IPS-18c (cell line): Measurements from ENCODE around the gene MARCHF10.
A peak's percentile ranks its signal among the peaks of the same experiment; 100 is the strongest.

ENCODE experiments used
- H3K4me3 ChIP-seq: 2 replicates; pipeline ENCODE4 v1.7.0; 2013; ENCODE audit warnings: low read depth, mild to moderate bottlenecking, low read length, moderate library complexity; ENCODE audit not compliant: insufficient read depth
- H3K9me3 ChIP-seq: one replicate; pipeline ENCODE4 v1.6.1; 2013; ENCODE audit warnings: mild to moderate bottlenecking, low read length, moderate library complexity; ENCODE audit not compliant: control insufficient read depth, insufficient read depth

MARCHF10 gene

GRCh38 chr17:62715882-62716390, 92.2 kb downstream of the MARCHF10 start:
- Histone ChIP-seq H3K9me3 (no peaks in the 10 kb centered on the region), H3K4me3 (no peak overlapping the region)

- no peaks in the 10 kb centered on the region for H3K9me3 ChIP-seq
- H3K4me3 ChIP-seq = no peak overlapping the region
Observed at GRCh38 chr17:62714016-62714777, 93.9 kb downstream of the MARCHF10 start.

- H3K9me3 ChIP-seq = peaks cover 4% of the 10 kb centered on the region
- no peak overlapping the region for H3K4me3 ChIP-seq
Observed at GRCh38 chr17:62713086-62713881, 94.8 kb downstream of the MARCHF10 start.

GRCh38 chr17:62712171-62712581, 95.9 kb downstream of the MARCHF10 start:
- H3K9me3 ChIP-seq = peaks cover 4% of the 10 kb centered on the region
- H3K4me3 ChIP-seq = no peak overlapping the region

- Histone ChIP-seq H3K4me3 (no peak overlapping the region), H3K9me3 (peaks cover 4% of the 10 kb centered on the region)
Observed at GRCh38 chr17:62708587-62708986, 99.5 kb downstream of the MARCHF10 start.

- H3K9me3 ChIP-seq = peaks cover 4% of the 10 kb centered on the region
- no peak overlapping the region for H3K4me3 ChIP-seq
Observed at GRCh38 chr17:62707425-62707739, 100.7 kb downstream of the MARCHF10 start.

GRCh38 chr17:62706598-62707424, 101.3 kb downstream of the MARCHF10 start:
- peaks cover 4% of the 10 kb centered on the region for H3K9me3 ChIP-seq
- no peak overlapping the region; the same call in 1 of the 2 replicates for H3K4me3 ChIP-seq

- Histone ChIP-seq H3K9me3 (peaks cover 4% of the 10 kb centered on the region), H3K4me3 (peak overlapping the region; percentile 50; the same call in 1 of the 2 replicates)
Observed at GRCh38 chr17:62705778-62706597, 102.1 kb downstream of the MARCHF10 start.

GRCh38 chr17:62705156-62705777, 102.8 kb downstream of the MARCHF10 start:
- Histone ChIP-seq H3K4me3 (peak overlapping the region; percentile 50), H3K9me3 (peaks cover 4% of the 10 kb centered on the region)

GRCh38 chr17:62704381-62704971, 103.6 kb downstream of the MARCHF10 start:
- Histone ChIP-seq H3K9me3 (peaks cover 4% of the 10 kb centered on the region), H3K4me3 (peak overlapping the region; percentile 50)

- Histone ChIP-seq H3K9me3 (peaks cover 4% of the 10 kb centered on the region), H3K4me3 (peak overlapping the region; percentile 50)
Observed at GRCh38 chr17:62703776-62704380, 104.2 kb downstream of the MARCHF10 start.

GRCh38 chr17:62703261-62703775, 104.8 kb downstream of the MARCHF10 start:
- H3K4me3 ChIP-seq = peak overlapping the region; percentile 31
- H3K9me3 ChIP-seq = no peaks in the 10 kb centered on the region

- Histone ChIP-seq H3K9me3 (no peaks in the 10 kb centered on the region), H3K4me3 (no peak overlapping the region)
Observed at GRCh38 chr17:62702746-62703260, 105.3 kb downstream of the MARCHF10 start.

- H3K4me3 ChIP-seq = no peak overlapping the region
- H3K9me3 ChIP-seq = no peaks in the 10 kb centered on the region
Observed at GRCh38 chr17:62701706-62702085, 106.4 kb downstream of the MARCHF10 start.

GRCh38 chr17:62700964-62701705, 107.0 kb downstream of the MARCHF10 start:
- no peak overlapping the region for H3K4me3 ChIP-seq
- no peaks in the 10 kb centered on the region for H3K9me3 ChIP-seq
